Spleen (tissue), 11 donors: ENCODE measurements around the gene HIC1. TPM values are rescaled to one million over a fixed set of nuclear protein-coding genes. Genes with fewer than 3 reads are reported as not detected.
A peak's percentile ranks its signal among the peaks of the same experiment; 100 is the strongest.

Experiments
- DNase-seq: peaks from one replicate; pipeline ENCODE4 v3.0.0-alpha.2; 2020
- H3K27ac ChIP-seq, 8 donors: fragments of 200-600 bp; sonication (generic) in 7 of 8; 1 replicate in 4 of 8; 2 replicates in 4 of 8; pipeline versions ENCODE4 v1.5.0 to v1.8.0; 2016 to 2021; ENCODE audit warnings: inconsistent platforms in 4 of 8, mild to moderate bottlenecking in 4 of 8, moderate library complexity in 1 of 8
- H3K27me3 ChIP-seq, 7 donors: fragments of 200-600 bp; sonication (generic) in 6 of 7; replicated peaks in 1 of 7; 1 replicate in 4 of 7; 2 replicates in 3 of 7; pipeline versions ENCODE4 v1.5.0 to v1.8.0; 2016 to 2021; ENCODE audit warnings: inconsistent platforms in 3 of 7, mild to moderate bottlenecking in 1 of 7
- H3K36me3 ChIP-seq, 6 donors: fragments of 200-600 bp; sonication (generic) in 5 of 6; 1 replicate in 4 of 6; 2 replicates in 2 of 6; pipeline versions ENCODE4 v1.5.0 to v1.8.0; 2016 to 2021; ENCODE audit warnings: inconsistent platforms in 2 of 6
- H3K4me1 ChIP-seq, 6 donors: fragments of 200-600 bp; sonication (generic) in 5 of 6; 1 replicate in 3 of 6; 2 replicates in 3 of 6; pipeline versions ENCODE4 v1.5.0 to v1.8.0; 2016 to 2021; ENCODE audit warnings: inconsistent platforms in 3 of 6
- H3K4me3 ChIP-seq, 8 donors: fragments of 200-600 bp; sonication (generic) in 7 of 8; 1 replicate in 4 of 8; 2 replicates in 4 of 8; pipeline versions ENCODE4 v1.5.0 to v1.8.0; 2016 to 2021; ENCODE audit warnings: inconsistent platforms in 4 of 8, mild to moderate bottlenecking in 4 of 8, moderate library complexity in 2 of 8
- H3K9me3 ChIP-seq, 8 donors: fragments of 200-600 bp; sonication (generic) in 7 of 8; 1 replicate in 4 of 8; 2 replicates in 4 of 8; pipeline versions ENCODE4 v1.5.0 to v1.8.0; 2016 to 2021; ENCODE audit warnings: inconsistent platforms in 4 of 8
- CTCF ChIP-seq, 11 experiments: fragments of 200-600 bp in 7 of 11; fragments of 450-650 bp in 4 of 11; sonication (generic) in 4 of 11; IDR thresholded peaks in 8 of 11; conservative IDR thresholded peaks in 3 of 11; 1 replicate in 7 of 11; 2 replicates in 4 of 11; pipeline versions ENCODE4 v1.4.0 to v1.8.0; 2016 to 2021; ENCODE audit warnings: antibody characterized with exemption in 11 of 11, inconsistent platforms in 4 of 11, mild to moderate bottlenecking in 1 of 11
- POLR2A ChIP-seq, 3 donors: fragments of 450-650 bp; IDR thresholded peaks; one replicate each; pipeline ENCODE4 v1.5.1; 2017; ENCODE audit warnings: antibody characterized with exemption in 3 of 3, mild to moderate bottlenecking in 1 of 3
- POLR2AphosphoS5 ChIP-seq, 3 donors: sonication (generic); formaldehyde crosslinking; IDR thresholded peaks; one replicate each; pipeline ENCODE4 v1.5.1; 2017; ENCODE audit warnings: antibody characterized with exemption in 3 of 3
- WGBS, 5 donors: extraction: QIAGEN DNeasy Blood & Tissue Kit in 3 of 5; methylation state at CpG; one replicate each; pipeline versions ENCODE4 v1.1.5 to v1.1.7; 2013 to 2018; 5-methylcytosine and 5-hydroxymethylcytosine counted together
- intact Hi-C: fragments of 100-400 bp; cut with DNase I; formaldehyde crosslinking; loops from one replicate; pipeline ENCODE4 v1.15.0; 2023; ENCODE audit warnings: low total_unique reads
- polyA plus RNA-seq, 3 donors: library from polyadenylated mRNA; stranded (reverse); fragments of 200-250 nt; gene quantifications; one replicate each; pipeline ENCODE4 v1.2.1, GENCODE V29; 2013
- total RNA-seq, 7 donors: library from RNA; depleted of rRNA in 3 of 7; stranded (reverse); fragments of >200 nt in 3 of 7; fragmentation: NEBNext Ultra II Directional in 4 of 7; extraction: Animal tissue kit (Norgen Biotek cat#: 25700) in 4 of 7; gene quantifications; one replicate each; pipeline versions ENCODE4 v1.1.0 to v1.2.1, GENCODE V29; 2016 to 2021
- donor health status: healthy with polysubstance abuse.
- donor health status: DM: no; HTN: no; CAD: no; lungs with moderate emphysema.
- donor health status: DM: no; HTN: no; CAD: no.
- donor health status: Bipolar disorder and iron deficiency.
- donor health status: healthy.
- donor health status: DM: no; HTN: no; CAD: no.
- donor health status: DM: yes; HTN: yes; CAD: no.

Gene HIC1
- total and polyA plus RNA-seq, 10 donors, result 1.3 to 59.6 (median 17.9) TPM

- TF ChIP-seq CTCF (IDR thresholded peaks at IDR 0.05 in 8 of 11, conservative IDR thresholded peaks at IDR 0.05 in 3 of 11), result no peak
- TF ChIP-seq POLR2AphosphoS5 (IDR thresholded peaks at IDR 0.05), result no peak
- peaks cover 0 to 69% (median 15%) of the 10 kb centered on the region in 7 donors for H3K27me3 ChIP-seq
- H3K4me1 ChIP-seq, result peaks cover 15 to 50% (median 37%) of the 10 kb centered on the region in 6 donors
- H3K27ac ChIP-seq, result no peak overlapping the region
- H3K4me3 ChIP-seq, result no peak overlapping the region
- no peaks in the 10 kb centered on the region for H3K9me3 ChIP-seq
- no peak for DNase-seq
- H3K36me3 ChIP-seq, result no peaks in the 10 kb centered on the region
- WGBS, 5 donors, result 81 to 94% (median 86%) methylated on average over 8 of the region's 8 CpGs
- intact Hi-C loops, result no loop called here
Observed at GRCh38 chr17:2019723-2020122, 35.2 kb upstream of the HIC1 start.

GRCh38 chr17:2020721-2021120 is 34.2 kb upstream of the HIC1 start:
- TF ChIP-seq POLR2A (IDR thresholded peaks at IDR 0.05) (no peak), CTCF (IDR thresholded peaks at IDR 0.05 in 8 of 11, conservative IDR thresholded peaks at IDR 0.05 in 3 of 11) (no peak), POLR2AphosphoS5 (IDR thresholded peaks at IDR 0.05) (peak; percentile 42 to 75 (median 53))
- Histone ChIP-seq H3K36me3 (no peaks in the 10 kb centered on the region), H3K27ac (peak overlapping the region in 2 of 8 donors; percentile 7 to 9), H3K9me3 (no peaks in the 10 kb centered on the region), H3K4me1 (peaks cover 20 to 59% (median 47%) of the 10 kb centered on the region in 6 donors), H3K27me3 (peaks cover 2 to 71% (median 25%) of the 10 kb centered on the region in 7 donors), H3K4me3 (no peak overlapping the region)
- WGBS, 5 donors, result 12 to 21% (median 16%) methylated on average over 8 of the region's 8 CpGs
- DNase-seq, result peak; percentile 80
- intact Hi-C loops, result no loop called here

GRCh38 chr17:2022647-2023240 is 32.2 kb upstream of the HIC1 start:
- no peaks in the 10 kb centered on the region for H3K36me3 ChIP-seq
- intact Hi-C loops, result no loop called here
- H3K27ac ChIP-seq, result no peak overlapping the region
- DNase-seq, result no peak
- H3K4me1 ChIP-seq, result peaks cover 25 to 66% (median 53%) of the 10 kb centered on the region in 6 donors
- no peaks in the 10 kb centered on the region for H3K9me3 ChIP-seq
- no peak for TF ChIP-seq POLR2A (IDR thresholded peaks at IDR 0.05)
- no peak for TF ChIP-seq CTCF (IDR thresholded peaks at IDR 0.05 in 8 of 11, conservative IDR thresholded peaks at IDR 0.05 in 3 of 11)
- no peak for TF ChIP-seq POLR2AphosphoS5 (IDR thresholded peaks at IDR 0.05)
- peaks cover 2 to 77% (median 33%) of the 10 kb centered on the region in 7 donors for H3K27me3 ChIP-seq
- no peak overlapping the region for H3K4me3 ChIP-seq
- WGBS, 5 donors, result 34 to 41% (median 38%) methylated on average over 11 to 15 of the region's 15 CpGs

GRCh38 chr17:2023256-2023655 is 31.6 kb upstream of the HIC1 start:
- H3K9me3 ChIP-seq, result no peaks in the 10 kb centered on the region
- H3K36me3 ChIP-seq, result no peaks in the 10 kb centered on the region
- TF ChIP-seq POLR2A (IDR thresholded peaks at IDR 0.05) (no peak), CTCF (IDR thresholded peaks at IDR 0.05 in 8 of 11, conservative IDR thresholded peaks at IDR 0.05 in 3 of 11) (no peak), POLR2AphosphoS5 (IDR thresholded peaks at IDR 0.05) (no peak)
- H3K27me3 ChIP-seq, result peaks cover 2 to 77% (median 33%) of the 10 kb centered on the region in 7 donors
- WGBS, 5 donors, result 49 to 63% (median 58%) methylated on average over 16 of the region's 16 CpGs
- peaks cover 25 to 66% (median 53%) of the 10 kb centered on the region in 6 donors for H3K4me1 ChIP-seq
- intact Hi-C loops, result no loop called here
- no peak for DNase-seq
- H3K27ac ChIP-seq, result no peak overlapping the region
- peak overlapping the region in 6 of 8 donors; percentile 33 to 84 (median 65) for H3K4me3 ChIP-seq
